B cell (primary cell): Measurements from ENCODE around the gene CHKB. TPM values are rescaled to one million over a fixed set of nuclear protein-coding genes. Genes with fewer than 3 reads are reported as not detected.

ENCODE experiments used
- ATAC-seq: fragments of 200-7000 bp; cut with Tn5 transposase; one replicate; pipeline ENCODE4 v1.10.0; 2021; ENCODE audit warnings: low read depth, mild to moderate bottlenecking, moderate number of reproducible peaks, moderate library complexity
- CTCF ChIA-PET: fragments of 350-600 bp; sonication (Branson Sonifier 250); formaldehyde crosslinking; loops from one replicate; lab custom pipeline; 2021; ENCODE audit warnings: antibody characterized with exemption, inconsistent platforms; lab: Charles Lee
- POLR2A ChIA-PET: fragments of 350-600 bp; sonication (Branson Sonifier 250); formaldehyde crosslinking; loops from one replicate; lab custom pipeline; 2021; ENCODE audit warnings: antibody characterized with exemption; lab: Charles Lee
- DNase-seq: peaks from one replicate; pipeline ENCODE4 v3.0.0; 2013
- H2AFZ ChIP-seq: 2 replicates; pipeline ENCODE4 v1.6.1; 2012; ENCODE audit warnings: mild to moderate bottlenecking, low read depth, low read length; ENCODE audit not compliant: insufficient read depth, poor library complexity, severe bottlenecking
- H3K27ac ChIP-seq, 2 donors: 1 replicate in 1 of 2; 2 replicates in 1 of 2; pipeline ENCODE4 v1.5.1; 2012 to 2013; ENCODE audit warnings: low read length in 2 of 2, mild to moderate bottlenecking in 2 of 2, moderate library complexity in 1 of 2
- H3K27me3 ChIP-seq, 4 experiments: fragments of 200-600 bp in 1 of 4; sonication (generic) in 1 of 4; replicated peaks in 1 of 4; 1 replicate in 2 of 4; 2 replicates in 2 of 4; pipeline versions ENCODE4 v1.6.1 to v1.7.0; 2013 to 2016; ENCODE audit warnings: low read length in 3 of 4, mild to moderate bottlenecking in 2 of 4, mixed read lengths in 1 of 4, moderate library complexity in 1 of 4; ENCODE audit not compliant: insufficient read depth in 4 of 4, control insufficient read depth in 3 of 4; ENCODE audit errors: control extremely low read depth in 1 of 4
- H3K36me3 ChIP-seq, 2 experiments: replicated peaks in 1 of 2; 1 replicate in 1 of 2; 2 replicates in 1 of 2; pipeline versions ENCODE4 v1.6.1 to v1.7.1; 2013; ENCODE audit warnings: low read length in 1 of 2; ENCODE audit not compliant: insufficient read depth in 2 of 2, control insufficient read depth in 1 of 2; ENCODE audit errors: control extremely low read depth in 1 of 2, extremely low read depth in 1 of 2
- H3K4me1 ChIP-seq, 2 donors: fragments of 200-600 bp in 1 of 2; sonication (generic) in 1 of 2; 1 replicate in 1 of 2; 2 replicates in 1 of 2; pipeline versions ENCODE4 v1.5.1 to v1.6.1; 2013 to 2017; ENCODE audit warnings: low read length in 2 of 2; ENCODE audit not compliant: control insufficient read depth in 2 of 2, insufficient read depth in 2 of 2
- H3K4me2 ChIP-seq: replicated peaks from 2 replicates; pipeline ENCODE3; 2012; ENCODE audit warnings: mild to moderate bottlenecking, low read depth, low read length; ENCODE audit not compliant: poor library complexity, severe bottlenecking
- H3K4me3 ChIP-seq, 5 experiments: fragments of 200-600 bp in 1 of 5; sonication (generic) in 1 of 5; 1 replicate in 3 of 5; 2 replicates in 2 of 5; pipeline versions ENCODE4 v1.5.1 to v1.7.0; 2011 to 2016; ENCODE audit warnings: low read length in 4 of 5, mild to moderate bottlenecking in 4 of 5, low read depth in 2 of 5, control low read depth in 1 of 5, moderate library complexity in 1 of 5; ENCODE audit not compliant: insufficient read depth in 1 of 5; ENCODE audit errors: control extremely low read depth in 1 of 5, extremely low read depth in 1 of 5
- H3K79me2 ChIP-seq: fragments of 200-600 bp; sonication (generic); one replicate; pipeline ENCODE4 v1.6.0; 2016; ENCODE audit warnings: low read length; ENCODE audit not compliant: control insufficient read depth, insufficient read depth
- H3K9ac ChIP-seq: fragments of 200-600 bp; sonication (generic); 2 replicates; pipeline ENCODE4 v1.6.1; 2017; ENCODE audit warnings: mild to moderate bottlenecking, low read length, moderate library complexity
- H3K9me3 ChIP-seq, 3 donors: one replicate each; pipeline versions ENCODE4 v1.6.1 to v1.7.1; 2013; ENCODE audit warnings: low read length in 2 of 3; ENCODE audit not compliant: control insufficient read depth in 2 of 3, insufficient read depth in 1 of 3; ENCODE audit errors: control extremely low read depth in 1 of 3
- H4K20me1 ChIP-seq: 2 replicates; pipeline ENCODE4 v1.6.0; 2012; ENCODE audit warnings: mild to moderate bottlenecking, low read length; ENCODE audit not compliant: insufficient read depth, control insufficient read depth, poor library complexity, severe bottlenecking
- H3K27ac Mint-ChIP-seq: one replicate; pipeline ENCODE4 v1.8.0; 2021; ENCODE audit warnings: mixed read lengths
- H3K27me3 Mint-ChIP-seq: one replicate; pipeline ENCODE4 v1.8.0; 2021; ENCODE audit warnings: mixed read lengths
- H3K4me1 Mint-ChIP-seq: one replicate; pipeline ENCODE4 v1.8.0; 2021; ENCODE audit warnings: mixed read lengths
- H3K4me3 Mint-ChIP-seq: one replicate; pipeline ENCODE4 v1.8.0; 2021; ENCODE audit warnings: mixed read lengths
- H3K9me3 Mint-ChIP-seq: one replicate; pipeline ENCODE4 v1.8.0; 2022; ENCODE audit warnings: mixed read lengths; ENCODE audit not compliant: insufficient read depth
- CTCF ChIP-seq: fragments of 200-600 bp; IDR thresholded peaks from one replicate; pipeline ENCODE4 v1.8.0; 2022; ENCODE audit warnings: antibody characterized with exemption, mild to moderate bottlenecking
- EZH2 ChIP-seq: IDR thresholded peaks from 2 replicates; pipeline ENCODE4 v1.6.1; 2012; ENCODE audit warnings: borderline replicate concordance, low read depth, mild to moderate bottlenecking, moderate library complexity, low read length; ENCODE audit not compliant: insufficient read depth, poor library complexity, severe bottlenecking
- WGBS: methylation state at CpG from one replicate; pipeline ENCODE4 v1.1.5; 2013; ENCODE audit warnings: missing lambda C conversion rate; ENCODE audit not compliant: insufficient coverage; 5-methylcytosine and 5-hydroxymethylcytosine counted together
- intact Hi-C: fragments of 100-400 bp; cut with micrococcal nuclease; formaldehyde crosslinking; loops from one replicate; pipeline ENCODE4 v1.10.0; 2022
- polyA plus RNA-seq: library from polyadenylated mRNA; depleted of rRNA; stranded (reverse); fragments of >200 nt; gene quantifications from 2 replicates; pipeline ENCODE4 v1.2.3, GENCODE V29; 2012
- total RNA-seq, 2 donors: library from RNA; stranded (reverse); fragments of 120-200 nt in 1 of 2; gene quantifications; 1 replicate in 1 of 2; 2 replicates in 1 of 2; pipeline versions ENCODE4 v1.2.3 to v1.2.4, GENCODE V29; 2013 to 2022

Gene CHKB
- total and polyA plus RNA-seq, 2 donors (not counting 1 experiment from before 2014, with no cell fraction given) = 238 to 309 TPM

- intact Hi-C loops = loop anchor here (1.0 to 5.0 kb wide), 8 partner anchors 77 to 431 kb away; partner anchors contain the start of genes KLHDC7B, MAPK11, PPP6R2 and TUBGCP6
- H3K4me2 ChIP-seq = peak overlapping the region; percentile 89
- ChIA-PET CTCF (interaction anchor here (0.8 to 2.9 kb wide), 18 partner anchors 20 to 380 kb away, joined by 3 to 48 read pairs (median 8); partner anchors contain the start of genes HDAC10, SCO2, SYCE3 and TUBGCP6), POLR2A (interaction anchor here (0.7 to 2.2 kb wide), 11 partner anchors 52 to 378 kb away, joined by 3 to 20 read pairs (median 9); partner anchors contain the start of genes HDAC10, LMF2, NCAPH2 and SCO2)
- H3K4me3 ChIP-seq = peak overlapping the region; percentile 46 to 79 (median 59)
- WGBS = 19% methylated on average over 17 of the region's 18 CpGs
- Mint-ChIP-seq H3K4me1 (peaks cover 34% of the 10 kb centered on the region), H3K27me3 (no peaks in the 10 kb centered on the region), H3K4me3 (peak overlapping the region; percentile 95), H3K9me3 (no peaks in the 10 kb centered on the region), H3K27ac (peak overlapping the region; percentile 97)
- no peaks in the 10 kb centered on the region for H3K36me3 ChIP-seq
- peaks cover 24 to 41% of the 10 kb centered on the region in 2 donors for H3K4me1 ChIP-seq
- TF ChIP-seq CTCF (peak; percentile 53), EZH2 (no peak)
- peak; percentile 71 for DNase-seq
- H4K20me1 ChIP-seq = no peaks in the 10 kb centered on the region
- no peaks in the 10 kb centered on the region for H3K9me3 ChIP-seq
- ATAC-seq = no peak
- H2AFZ ChIP-seq = peak overlapping the region; percentile 53
- H3K9ac ChIP-seq = peak overlapping the region; percentile 79
- H3K27me3 ChIP-seq = no peaks in the 10 kb centered on the region
- H3K79me2 ChIP-seq = no peaks in the 10 kb centered on the region
- H3K27ac ChIP-seq = peak overlapping the region; percentile 91 to 95
These were observed 39.5 kb upstream of the CHKB start for GRCh38 chr22:50621948-50622722.
